T-helper 2 cell (primary cell): ENCODE results near the gene SLC22A31.

Source experiments
- DNase-seq, 5 experiments: peaks; one replicate each; pipeline versions ENCODE4 v3.0.0 to v3.0.0-alpha.2; 2012 to 2022

SLC22A31 gene

GRCh38 chr16:89147085-89147817, 53.1 kb downstream of the SLC22A31 start:
- no peak for DNase-seq

GRCh38 chr16:89146211-89147005, 53.9 kb downstream of the SLC22A31 start:
- DNase-seq, result no peak
